HEK293 (cell line): ENCODE results near the gene OBSL1.

Experiments used
- CTCF ChIP-seq: fragments of 450-650 bp; formaldehyde crosslinking; IDR thresholded peaks from 2 replicates; pipeline ENCODE4 v1.5.1; 2016; ENCODE audit warnings: missing biosample characterization, missing genetic modification characterization
- SCRT2 ChIP-seq: fragments of 450-650 bp; formaldehyde crosslinking; IDR thresholded peaks from 2 replicates; pipeline ENCODE4 v1.5.1; 2016; ENCODE audit warnings: missing biosample characterization, missing genetic modification characterization
- YY1 ChIP-seq: fragments of 450-650 bp; formaldehyde crosslinking; IDR thresholded peaks from 2 replicates; pipeline ENCODE4 v1.5.1; 2018; ENCODE audit warnings: missing biosample characterization, missing genetic modification characterization
- ZBTB11 ChIP-seq: fragments of 450-650 bp; formaldehyde crosslinking; conservative IDR thresholded peaks from 2 replicates; pipeline ENCODE4 v1.5.1; 2016; ENCODE audit warnings: low read depth, missing biosample characterization, missing genetic modification characterization
- ZNF10 ChIP-seq: fragments of 450-650 bp; formaldehyde crosslinking; IDR thresholded peaks from 2 replicates; pipeline ENCODE4 v1.5.1; 2017; ENCODE audit warnings: missing biosample characterization, missing genetic modification characterization
- ZNF138 ChIP-seq: fragments of 450-650 bp; formaldehyde crosslinking; IDR thresholded peaks from 2 replicates; pipeline ENCODE4 v1.5.1; 2016; ENCODE audit warnings: missing biosample characterization, missing genetic modification characterization, borderline replicate concordance
- ZNF18 ChIP-seq: fragments of 450-650 bp; formaldehyde crosslinking; IDR thresholded peaks from 2 replicates; pipeline ENCODE4 v1.5.1; 2016; ENCODE audit warnings: missing biosample characterization, missing genetic modification characterization
- ZNF2 ChIP-seq: fragments of 450-650 bp; formaldehyde crosslinking; IDR thresholded peaks from 2 replicates; pipeline ENCODE4 v1.5.1; 2016; ENCODE audit warnings: missing biosample characterization, missing genetic modification characterization
- ZNF324 ChIP-seq: fragments of 450-650 bp; formaldehyde crosslinking; IDR thresholded peaks from 2 replicates; pipeline ENCODE4 v1.5.1; 2016; ENCODE audit warnings: missing biosample characterization, missing genetic modification characterization
- ZNF416 ChIP-seq: fragments of 450-650 bp; formaldehyde crosslinking; IDR thresholded peaks from 2 replicates; pipeline ENCODE4 v1.5.1; 2016; ENCODE audit warnings: missing biosample characterization, missing genetic modification characterization
- ZNF548 ChIP-seq: fragments of 450-650 bp; formaldehyde crosslinking; IDR thresholded peaks from 2 replicates; pipeline ENCODE4 v1.5.1; 2016; ENCODE audit warnings: missing biosample characterization, missing genetic modification characterization
- ZNF707 ChIP-seq: fragments of 450-650 bp; formaldehyde crosslinking; IDR thresholded peaks from 2 replicates; pipeline ENCODE4 v1.5.1; 2016; ENCODE audit warnings: missing biosample characterization, missing genetic modification characterization

GRCh38 chr2:219513787-219514186 lies 57.6 kb downstream of the OBSL1 start:
- TF ChIP-seq ZBTB11 (tag by site-specific recombination) (no peak), CTCF (tag by site-specific recombination) (no peak), SCRT2 (tag by site-specific recombination) (peak; percentile 94), ZNF324 (tag by site-specific recombination) (no peak), ZNF138 (tag by site-specific recombination) (no peak), ZNF548 (tag by site-specific recombination) (no peak), YY1 (tag by site-specific recombination) (no peak), ZNF416 (tag by site-specific recombination) (no peak), ZNF2 (tag by site-specific recombination) (no peak), ZNF18 (no peak), ZNF10 (no peak), ZNF707 (tag by site-specific recombination) (no peak)
